Testis (tissue), 2 donors: ENCODE results near the gene SCO2.

Source experiments
- POLR2A ChIP-seq: fragments of 450-650 bp; IDR thresholded peaks from one replicate; pipeline ENCODE4 v1.6.1; 2017; ENCODE audit warnings: antibody characterized with exemption, mild to moderate bottlenecking, moderate library complexity
- TF ChIP-seq, protein P1 (sequence below), 3 experiments: fragments of 450-650 bp in 2 of 3; fragments of 200-600 bp in 1 of 3; sonication (generic) in 1 of 3; IDR thresholded peaks; one replicate each; pipeline ENCODE4 v1.5.1; 2016 to 2019; ENCODE audit warnings: antibody characterized with exemption in 3 of 3, mild to moderate bottlenecking in 2 of 3, moderate library complexity in 1 of 3

DNA sequence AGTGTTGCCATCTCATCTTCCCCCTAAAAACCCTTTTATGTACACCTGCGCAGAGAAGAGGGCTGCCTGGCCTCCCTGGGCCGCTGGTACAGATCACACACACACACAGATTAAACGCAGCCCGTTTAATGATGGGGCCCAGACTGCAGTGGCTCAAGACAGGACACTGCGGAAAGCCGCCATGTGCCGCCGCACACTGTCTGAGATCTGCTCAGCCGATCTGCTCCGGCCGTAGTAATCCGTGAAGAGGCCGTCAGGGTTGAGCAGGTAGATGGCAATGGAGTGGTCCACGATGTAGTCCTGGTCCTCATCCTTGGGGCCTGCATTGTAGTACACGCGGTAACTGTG lies 2.0 kb downstream of the SCO2 start:
- TF ChIP-seq, protein P1, sequence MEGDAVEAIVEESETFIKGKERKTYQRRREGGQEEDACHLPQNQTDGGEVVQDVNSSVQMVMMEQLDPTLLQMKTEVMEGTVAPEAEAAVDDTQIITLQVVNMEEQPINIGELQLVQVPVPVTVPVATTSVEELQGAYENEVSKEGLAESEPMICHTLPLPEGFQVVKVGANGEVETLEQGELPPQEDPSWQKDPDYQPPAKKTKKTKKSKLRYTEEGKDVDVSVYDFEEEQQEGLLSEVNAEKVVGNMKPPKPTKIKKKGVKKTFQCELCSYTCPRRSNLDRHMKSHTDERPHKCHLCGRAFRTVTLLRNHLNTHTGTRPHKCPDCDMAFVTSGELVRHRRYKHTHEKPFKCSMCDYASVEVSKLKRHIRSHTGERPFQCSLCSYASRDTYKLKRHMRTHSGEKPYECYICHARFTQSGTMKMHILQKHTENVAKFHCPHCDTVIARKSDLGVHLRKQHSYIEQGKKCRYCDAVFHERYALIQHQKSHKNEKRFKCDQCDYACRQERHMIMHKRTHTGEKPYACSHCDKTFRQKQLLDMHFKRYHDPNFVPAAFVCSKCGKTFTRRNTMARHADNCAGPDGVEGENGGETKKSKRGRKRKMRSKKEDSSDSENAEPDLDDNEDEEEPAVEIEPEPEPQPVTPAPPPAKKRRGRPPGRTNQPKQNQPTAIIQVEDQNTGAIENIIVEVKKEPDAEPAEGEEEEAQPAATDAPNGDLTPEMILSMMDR (IDR thresholded peaks at IDR 0.05): no peak
- TF ChIP-seq POLR2A: no peak
